IPS-15b (cell line): ENCODE data around the gene MEGF6.

Experiments
- H3K27me3 ChIP-seq: one replicate; pipeline ENCODE4 v1.6.1; 2013; ENCODE audit warnings: low read length; ENCODE audit not compliant: control insufficient read depth, insufficient read depth
- H3K36me3 ChIP-seq: one replicate; pipeline ENCODE4 v1.6.1; 2013; ENCODE audit warnings: low read length; ENCODE audit not compliant: control insufficient read depth, insufficient read depth
- H3K4me1 ChIP-seq: one replicate; pipeline ENCODE4 v1.6.1; 2013; ENCODE audit warnings: mild to moderate bottlenecking, low read length; ENCODE audit not compliant: control insufficient read depth, insufficient read depth
- H3K4me3 ChIP-seq: one replicate; pipeline ENCODE4 v1.5.1; 2013; ENCODE audit warnings: low read depth, low read length
- H3K9ac ChIP-seq: one replicate; pipeline ENCODE4 v1.6.1; 2013; ENCODE audit warnings: low read depth, mild to moderate bottlenecking, low read length
- H3K9me3 ChIP-seq: one replicate; pipeline ENCODE4 v1.6.1; 2013; ENCODE audit warnings: mild to moderate bottlenecking, low read length; ENCODE audit not compliant: control insufficient read depth, insufficient read depth

Gene MEGF6

GRCh38 chr1:3570066-3570986 lies 41.0 kb downstream of the MEGF6 start:
- H3K36me3 ChIP-seq, result peaks cover 2% of the 10 kb centered on the region
- H3K27me3 ChIP-seq, result no peaks in the 10 kb centered on the region
- H3K4me3 ChIP-seq, result no peak overlapping the region
- no peak overlapping the region for H3K9ac ChIP-seq
- H3K4me1 ChIP-seq, result no peaks in the 10 kb centered on the region
- no peaks in the 10 kb centered on the region for H3K9me3 ChIP-seq

GRCh38 chr1:3569436-3569835 lies 41.9 kb downstream of the MEGF6 start:
- Histone ChIP-seq H3K9me3 (no peaks in the 10 kb centered on the region), H3K4me1 (no peaks in the 10 kb centered on the region), H3K27me3 (no peaks in the 10 kb centered on the region), H3K36me3 (peaks cover 2% of the 10 kb centered on the region), H3K4me3 (no peak overlapping the region), H3K9ac (no peak overlapping the region)

- Histone ChIP-seq H3K4me3 (no peak overlapping the region), H3K9me3 (no peaks in the 10 kb centered on the region), H3K4me1 (no peaks in the 10 kb centered on the region), H3K36me3 (peaks cover 2% of the 10 kb centered on the region), H3K27me3 (no peaks in the 10 kb centered on the region), H3K9ac (no peak overlapping the region)
Measured at GRCh38 chr1:3568815-3569435, 42.4 kb downstream of the MEGF6 start.

GRCh38 chr1:3566951-3567804 lies 44.1 kb downstream of the MEGF6 start:
- Histone ChIP-seq H3K9ac (no peak overlapping the region), H3K4me3 (no peak overlapping the region), H3K36me3 (peaks cover 2% of the 10 kb centered on the region), H3K9me3 (no peaks in the 10 kb centered on the region), H3K4me1 (no peaks in the 10 kb centered on the region), H3K27me3 (no peaks in the 10 kb centered on the region)

GRCh38 chr1:3566003-3566885 lies 45.1 kb downstream of the MEGF6 start:
- Histone ChIP-seq H3K27me3 (no peaks in the 10 kb centered on the region), H3K36me3 (peaks cover 2% of the 10 kb centered on the region), H3K9ac (no peak overlapping the region), H3K9me3 (no peaks in the 10 kb centered on the region), H3K4me3 (no peak overlapping the region), H3K4me1 (no peaks in the 10 kb centered on the region)

- H3K27me3 ChIP-seq, result no peaks in the 10 kb centered on the region
- H3K36me3 ChIP-seq, result peaks cover 2% of the 10 kb centered on the region
- no peaks in the 10 kb centered on the region for H3K9me3 ChIP-seq
- no peak overlapping the region for H3K4me3 ChIP-seq
- no peak overlapping the region for H3K9ac ChIP-seq
- H3K4me1 ChIP-seq, result no peaks in the 10 kb centered on the region
Measured at GRCh38 chr1:3564921-3565831, 46.1 kb downstream of the MEGF6 start.

GRCh38 chr1:3563610-3564009 lies 47.7 kb downstream of the MEGF6 start:
- peaks cover 2% of the 10 kb centered on the region for H3K36me3 ChIP-seq
- no peak overlapping the region for H3K4me3 ChIP-seq
- H3K27me3 ChIP-seq, result no peaks in the 10 kb centered on the region
- no peak overlapping the region for H3K9ac ChIP-seq
- H3K9me3 ChIP-seq, result no peaks in the 10 kb centered on the region
- H3K4me1 ChIP-seq, result no peaks in the 10 kb centered on the region

GRCh38 chr1:3563125-3563524 lies 48.2 kb downstream of the MEGF6 start:
- H3K36me3 ChIP-seq, result peaks cover 2% of the 10 kb centered on the region
- H3K4me1 ChIP-seq, result no peaks in the 10 kb centered on the region
- no peaks in the 10 kb centered on the region for H3K9me3 ChIP-seq
- no peak overlapping the region for H3K9ac ChIP-seq
- H3K4me3 ChIP-seq, result no peak overlapping the region
- no peaks in the 10 kb centered on the region for H3K27me3 ChIP-seq

GRCh38 chr1:3562712-3563111 lies 48.6 kb downstream of the MEGF6 start:
- Histone ChIP-seq H3K9ac (no peak overlapping the region), H3K4me1 (no peaks in the 10 kb centered on the region), H3K9me3 (no peaks in the 10 kb centered on the region), H3K4me3 (no peak overlapping the region), H3K36me3 (peaks cover 2% of the 10 kb centered on the region), H3K27me3 (no peaks in the 10 kb centered on the region)

GRCh38 chr1:3561702-3562101 lies 49.6 kb downstream of the MEGF6 start:
- Histone ChIP-seq H3K27me3 (no peaks in the 10 kb centered on the region), H3K9me3 (no peaks in the 10 kb centered on the region), H3K36me3 (peaks cover under 1% of the 10 kb centered on the region), H3K9ac (no peak overlapping the region), H3K4me3 (no peak overlapping the region), H3K4me1 (no peaks in the 10 kb centered on the region)
